Islet of Langerhans (tissue), 1 donor: ENCODE results near the gene MPRIP.

Experiments
- FAIRE-seq: peaks from one replicate; lab custom pipeline; 2011; peaks lifted over from hg19 to GRCh38; lab: Jason Lieb, UNC

MPRIP gene

GRCh38 chr17:17030515-17031211, 11.6 kb upstream of the MPRIP start:
- no peak for FAIRE-seq

GRCh38 chr17:17032131-17032692, 10.0 kb upstream of the MPRIP start:
- no peak for FAIRE-seq

GRCh38 chr17:17033466-17033865, 8.8 kb upstream of the MPRIP start:
- no peak for FAIRE-seq

- no peak for FAIRE-seq
Observed at GRCh38 chr17:17034026-17034425, 8.2 kb upstream of the MPRIP start.

GRCh38 chr17:17034496-17035075, 7.7 kb upstream of the MPRIP start:
- FAIRE-seq = no peak

- FAIRE-seq = no peak
Observed at GRCh38 chr17:17035490-17035889, 6.8 kb upstream of the MPRIP start.

- no peak for FAIRE-seq
Observed at GRCh38 chr17:17035920-17036523, 6.2 kb upstream of the MPRIP start.

GRCh38 chr17:17036524-17036998, 5.7 kb upstream of the MPRIP start:
- FAIRE-seq = no peak

- FAIRE-seq = no peak
Observed at GRCh38 chr17:17039911-17040310, 2.3 kb upstream of the MPRIP start.

GRCh38 chr17:17041018-17041521, 1.2 kb upstream of the MPRIP start:
- FAIRE-seq = no peak

GRCh38 chr17:17041571-17042383, 480 bp upstream of the MPRIP start:
- no peak for FAIRE-seq

- FAIRE-seq = no peak
Observed at GRCh38 chr17:17042851-17043460, 699 bp downstream of the MPRIP start.

GRCh38 chr17:17043461-17044271, 1.4 kb downstream of the MPRIP start:
- FAIRE-seq = no peak

- FAIRE-seq = no peak
Observed at GRCh38 chr17:17044846-17045561, 2.7 kb downstream of the MPRIP start.

GRCh38 chr17:17048106-17048505, 5.8 kb downstream of the MPRIP start:
- FAIRE-seq = no peak

- FAIRE-seq = no peak
Observed at GRCh38 chr17:17050346-17051345, 8.4 kb downstream of the MPRIP start.

GRCh38 chr17:17051380-17051779, 9.1 kb downstream of the MPRIP start:
- FAIRE-seq = no peak

- FAIRE-seq = no peak
Observed at GRCh38 chr17:17051791-17052461, 9.7 kb downstream of the MPRIP start.
